NB4 (cell line): ENCODE data around the gene FGA.

ENCODE experiments used
- DNase-seq: peaks from one replicate; pipeline ENCODE4 v3.0.0; 2010; ENCODE audit warnings: low read depth
- H3K4me3 ChIP-seq: one replicate; pipeline ENCODE4 v1.5.1; 2011; ENCODE audit warnings: mild to moderate bottlenecking, low read depth, low read length, moderate library complexity
- CTCF ChIP-seq: IDR thresholded peaks from one replicate; pipeline ENCODE4 v1.5.1; 2012; ENCODE audit warnings: low read depth, low read length
- MAX ChIP-seq: IDR thresholded peaks from 2 replicates; pipeline ENCODE4 v1.6.1; 2011; ENCODE audit warnings: low read depth, low read length
- MYC ChIP-seq: IDR thresholded peaks from 2 replicates; pipeline ENCODE4 v1.6.1; 2011; ENCODE audit warnings: low read depth, low read length
- POLR2A ChIP-seq: IDR thresholded peaks from 2 replicates; pipeline ENCODE4 v1.6.1; 2011; ENCODE audit warnings: mild to moderate bottlenecking; ENCODE audit not compliant: insufficient read length; ENCODE audit errors: extremely low read depth

Gene FGA

GRCh38 chr4:154569028-154569427, 21.5 kb downstream of the FGA start:
- no peak for TF ChIP-seq POLR2A
- TF ChIP-seq CTCF: no peak
- no peak for TF ChIP-seq MYC
- TF ChIP-seq MAX: no peak
- DNase-seq: no peak

GRCh38 chr4:154566639-154567204, 23.8 kb downstream of the FGA start:
- no peak overlapping the region for H3K4me3 ChIP-seq
- no peak for DNase-seq
- TF ChIP-seq POLR2A: no peak

More at GRCh38 chr4:154569028-154569427, 21.5 kb downstream of the FGA start:
- H3K4me3 ChIP-seq: no peak overlapping the region

GRCh38 chr4:154565704-154566103, 24.8 kb downstream of the FGA start:
- no peak for DNase-seq
- TF ChIP-seq MAX (no peak), CTCF (no peak)
- H3K4me3 ChIP-seq: no peak overlapping the region

- DNase-seq: no peak
- TF ChIP-seq POLR2A (no peak), CTCF (no peak), MAX (no peak), MYC (no peak)
- H3K4me3 ChIP-seq: no peak overlapping the region
Measured at GRCh38 chr4:154564311-154564710, 26.2 kb downstream of the FGA start.

GRCh38 chr4:154562697-154563254, 27.8 kb downstream of the FGA start, which contains the start of gene FGB:
TSS of gene FGB (plus strand) at chr4:154563011. CDS start at chr4:154563019, 8 bp downstream.
- no peak within 1 kb of the TSS for H3K4me3 ChIP-seq
- TF ChIP-seq MAX (no peak), MYC (no peak), POLR2A (no peak), CTCF (no peak)
- no peak for DNase-seq

GRCh38 chr4:154560824-154561231, 29.7 kb downstream of the FGA start:
- TF ChIP-seq CTCF (no peak), POLR2A (no peak), MAX (no peak), MYC (no peak)
- no peak overlapping the region for H3K4me3 ChIP-seq
- no peak for DNase-seq
